Kasumi-1 (cell line): ENCODE measurements around the gene MEF2D.

Source experiments
- DNase-seq, 2 experiments: peaks; one replicate each; lab custom pipeline; 2025; lab: John Stamatoyannopoulos, UW

The MEF2D gene

DNA sequence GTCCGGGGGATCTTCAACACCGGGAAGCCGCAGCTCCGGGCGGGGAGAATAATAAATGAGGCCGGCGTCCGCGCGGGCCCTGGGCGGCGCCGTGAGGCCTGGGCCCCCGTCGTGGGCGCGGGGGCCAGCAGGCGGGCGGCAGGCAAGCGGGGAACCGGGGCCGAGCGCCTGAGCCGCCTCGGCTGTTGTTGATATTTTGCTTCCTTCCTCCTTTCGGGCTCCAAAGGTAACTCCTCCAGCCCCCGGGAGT, at the start of gene MEF2D:
Gene MEF2D (minus strand): TSS at position 233 of the 250 bp plus-strand sequence. CDS start 17,483 bp downstream, outside the sequence.
- DNase-seq: no peak

DNA sequence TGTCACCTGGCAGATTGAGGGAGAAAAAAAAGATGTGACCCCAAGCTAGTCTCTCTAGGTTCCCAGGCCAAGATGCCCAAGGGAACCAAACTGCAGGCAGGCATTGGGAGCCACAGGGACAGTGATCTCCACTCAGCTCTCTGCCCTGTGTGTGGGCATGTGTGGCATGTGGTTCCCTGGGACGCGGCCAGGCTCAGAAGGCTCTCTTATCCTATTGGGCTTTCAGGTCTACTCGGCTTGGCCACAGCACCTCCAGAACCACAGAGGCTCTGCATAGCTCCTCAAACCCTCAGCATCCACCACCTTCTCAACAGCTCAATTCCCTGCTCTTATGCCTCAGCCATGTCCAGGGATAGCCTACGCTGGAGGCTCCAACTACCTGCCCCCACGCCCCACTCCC, 49.8 kb upstream of the MEF2D start:
- DNase-seq: no peak

DNA sequence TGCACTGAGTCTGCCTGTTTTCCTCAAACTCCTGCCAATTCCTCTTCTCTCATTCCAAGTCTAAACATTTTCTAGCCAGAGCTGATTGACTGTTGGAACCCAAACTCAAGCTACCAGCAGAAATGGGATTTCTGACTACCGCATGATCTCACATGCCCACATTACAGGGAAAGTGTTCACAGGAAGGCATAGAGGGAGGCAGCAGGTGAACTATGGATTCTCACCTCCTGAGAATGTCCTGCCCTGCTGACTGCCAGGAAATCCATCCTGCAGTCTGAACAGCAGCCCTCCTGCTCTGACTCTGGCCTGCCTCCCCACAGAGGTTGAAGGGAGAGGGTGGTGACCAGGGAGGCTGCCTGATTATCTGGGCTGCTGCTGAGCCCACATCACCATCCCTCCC, 49.3 kb upstream of the MEF2D start:
- no peak for DNase-seq

DNA sequence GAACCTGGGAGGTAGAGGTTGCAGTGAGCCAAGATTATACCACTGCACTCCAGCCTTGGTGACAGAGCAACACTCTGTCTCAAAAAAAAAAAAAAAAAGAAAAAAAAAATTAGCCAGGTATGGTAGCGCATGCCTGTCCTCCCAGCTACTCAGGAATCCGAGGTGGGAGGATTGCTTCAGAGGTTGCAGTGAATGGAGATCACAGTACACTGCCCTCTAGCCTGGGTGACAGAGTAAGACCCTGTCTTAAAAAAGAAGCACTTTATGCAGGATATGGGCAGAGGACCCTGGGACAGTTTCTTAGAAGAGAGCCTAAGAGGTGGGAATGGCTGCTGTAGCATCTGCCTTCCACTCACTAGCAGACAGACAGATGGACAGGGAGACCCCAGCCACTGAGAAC, 48.8 kb upstream of the MEF2D start:
- DNase-seq: no peak

GRCh38 chr1:156547982-156548381, 47.4 kb upstream of the MEF2D start:
- no peak for DNase-seq

- DNase-seq: no peak
Measured at GRCh38 chr1:156547434-156547833, 46.9 kb upstream of the MEF2D start.

- DNase-seq: no peak
Measured at GRCh38 chr1:156546267-156546666, 45.7 kb upstream of the MEF2D start.

GRCh38 chr1:156544592-156545102, 44.1 kb upstream of the MEF2D start:
- no peak for DNase-seq

- peak in 1 of 2 experiments; percentile 32 for DNase-seq
Measured at GRCh38 chr1:156543066-156543465, 42.5 kb upstream of the MEF2D start.

- DNase-seq: no peak
Measured at GRCh38 chr1:156540955-156541354, 40.4 kb upstream of the MEF2D start.

DNA sequence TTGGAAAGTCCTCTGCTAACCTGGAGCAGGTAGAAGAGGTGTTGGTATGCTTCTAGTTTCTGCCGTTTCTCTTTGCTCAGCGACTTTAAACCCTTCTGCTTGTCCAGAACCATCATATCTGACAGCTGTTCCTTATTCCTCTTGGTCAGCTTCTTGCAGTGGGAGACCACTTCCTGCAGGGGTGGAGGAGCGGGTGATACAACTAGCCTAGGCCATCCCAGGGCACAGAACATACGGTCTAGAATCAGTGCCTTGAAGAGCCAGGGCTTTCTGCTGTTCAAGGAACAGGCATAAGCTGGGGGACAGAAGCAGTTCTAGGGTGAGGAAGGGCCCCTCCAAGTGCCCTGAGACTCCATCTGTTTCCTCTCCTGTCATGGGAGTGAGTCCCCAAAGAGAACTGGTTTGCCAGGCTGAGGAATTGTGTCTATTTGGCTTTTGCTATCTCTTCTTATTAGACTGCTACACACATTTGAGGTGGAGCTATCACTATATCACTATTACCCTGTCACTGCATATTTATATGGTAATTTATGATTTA, 39.3 kb upstream of the MEF2D start:
- DNase-seq: peak; percentile 17 to 37

DNA sequence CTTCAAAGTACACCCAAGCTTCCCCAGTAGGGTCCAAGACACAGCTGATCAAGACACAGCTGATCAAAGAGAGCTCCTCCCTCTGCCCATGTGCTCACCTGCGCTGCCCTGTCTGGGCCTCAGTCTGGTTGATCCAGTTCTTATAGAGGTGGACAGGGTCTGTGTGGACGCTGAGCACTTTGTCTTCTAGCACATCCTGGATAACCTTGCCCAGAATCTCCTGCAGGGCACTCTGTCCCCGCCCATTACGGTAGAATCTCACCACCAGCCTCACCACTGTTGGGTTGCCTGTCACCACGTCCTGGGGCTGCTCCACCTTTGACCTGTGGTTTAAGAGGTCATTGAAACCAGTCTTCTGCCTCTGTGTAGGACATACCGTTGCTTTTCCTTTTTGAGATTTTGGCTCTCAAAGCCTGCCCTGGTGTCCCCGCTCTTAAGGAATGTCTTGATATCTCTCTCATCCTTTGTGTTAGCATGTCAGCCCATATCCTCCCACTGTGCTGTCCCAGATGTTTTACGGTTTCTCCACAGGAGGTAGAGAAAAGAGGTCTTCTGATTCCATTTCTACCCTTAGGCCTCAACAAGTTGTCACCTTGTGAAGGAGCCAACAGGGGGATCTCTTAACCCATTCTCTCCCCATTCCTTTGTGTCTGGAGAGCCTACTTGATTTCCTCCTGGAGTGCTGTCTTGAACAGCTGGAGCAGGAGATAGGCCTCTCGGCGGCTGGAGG, 38.3 kb upstream of the MEF2D start:
- no peak for DNase-seq

DNA sequence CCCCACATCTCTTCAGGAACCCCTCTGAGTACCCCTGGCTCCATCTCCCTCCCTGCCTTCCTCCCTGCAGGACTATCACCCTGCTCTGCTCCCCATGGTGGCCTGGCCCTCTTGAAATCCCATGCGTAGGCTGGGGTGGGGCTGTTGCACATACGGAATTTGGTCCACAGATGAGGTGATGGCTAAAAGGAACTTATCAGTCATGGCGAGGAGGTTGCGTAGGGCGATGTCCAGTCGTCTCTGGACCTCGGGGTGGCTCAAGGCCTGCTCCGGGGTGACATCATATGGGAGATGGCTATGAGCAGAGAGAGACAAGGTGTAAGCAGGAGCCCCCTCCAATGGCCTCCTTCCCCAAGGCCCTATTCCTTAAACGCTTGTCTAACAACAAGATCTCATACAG, 36.5 kb upstream of the MEF2D start:
- no peak for DNase-seq

GRCh38 chr1:156534424-156535060, 34.0 kb upstream of the MEF2D start:
- no peak for DNase-seq

GRCh38 chr1:156533568-156534220, 33.1 kb upstream of the MEF2D start:
- DNase-seq: no peak

- no peak for DNase-seq
Measured at GRCh38 chr1:156532374-156532773, 31.8 kb upstream of the MEF2D start.

- no peak for DNase-seq
Measured at GRCh38 chr1:156530006-156530405, 29.4 kb upstream of the MEF2D start.

DNA sequence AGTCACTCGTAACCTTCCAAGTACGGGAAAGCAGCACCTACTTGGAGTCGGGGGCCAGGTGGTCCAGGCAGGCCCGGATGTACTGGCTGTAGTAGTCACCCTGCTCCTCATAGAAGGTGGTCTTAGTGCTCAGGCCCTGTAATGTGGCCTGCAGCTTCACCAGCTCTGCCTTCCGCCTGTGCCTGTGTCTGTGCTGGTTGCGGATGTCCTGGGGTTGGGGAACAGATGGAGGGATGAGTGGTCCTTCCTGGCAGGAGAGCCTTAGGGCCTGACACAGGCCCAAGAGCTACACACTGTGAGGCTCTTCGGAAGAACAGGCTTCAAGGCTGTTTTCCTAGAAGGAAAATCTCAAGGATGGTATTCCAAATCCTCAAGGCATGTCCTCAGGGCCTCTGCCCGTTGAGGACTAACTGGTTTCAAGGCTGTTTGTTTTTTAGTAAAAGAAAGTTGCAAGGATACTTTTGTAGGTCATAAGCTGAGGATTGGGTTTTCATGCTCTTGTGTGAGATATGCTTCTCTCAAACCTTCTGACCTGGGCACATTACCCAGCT, 28.4 kb upstream of the MEF2D start:
- DNase-seq: no peak

DNA sequence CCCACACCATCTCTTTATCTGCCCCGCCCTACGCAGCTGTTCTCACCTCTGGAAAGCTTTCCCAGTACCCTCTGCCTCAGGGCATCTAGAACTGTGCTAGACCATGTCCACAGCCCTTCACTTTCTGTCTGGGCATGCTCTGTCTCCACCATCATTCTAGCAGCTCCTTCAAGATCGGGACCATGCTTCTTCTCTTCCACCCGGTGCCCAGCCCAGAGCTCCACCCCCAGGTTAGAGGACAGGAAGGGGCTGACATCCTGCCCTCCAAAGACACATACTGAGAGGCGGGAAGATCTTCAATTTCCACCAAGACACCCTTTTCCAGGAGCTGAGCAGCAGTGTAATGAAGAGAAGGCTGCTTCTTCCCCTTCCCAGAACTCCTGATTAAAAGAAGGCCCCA, 27.7 kb upstream of the MEF2D start:
- no peak for DNase-seq

- DNase-seq: no peak
Measured at GRCh38 chr1:156527584-156527983, 27.0 kb upstream of the MEF2D start.

DNA sequence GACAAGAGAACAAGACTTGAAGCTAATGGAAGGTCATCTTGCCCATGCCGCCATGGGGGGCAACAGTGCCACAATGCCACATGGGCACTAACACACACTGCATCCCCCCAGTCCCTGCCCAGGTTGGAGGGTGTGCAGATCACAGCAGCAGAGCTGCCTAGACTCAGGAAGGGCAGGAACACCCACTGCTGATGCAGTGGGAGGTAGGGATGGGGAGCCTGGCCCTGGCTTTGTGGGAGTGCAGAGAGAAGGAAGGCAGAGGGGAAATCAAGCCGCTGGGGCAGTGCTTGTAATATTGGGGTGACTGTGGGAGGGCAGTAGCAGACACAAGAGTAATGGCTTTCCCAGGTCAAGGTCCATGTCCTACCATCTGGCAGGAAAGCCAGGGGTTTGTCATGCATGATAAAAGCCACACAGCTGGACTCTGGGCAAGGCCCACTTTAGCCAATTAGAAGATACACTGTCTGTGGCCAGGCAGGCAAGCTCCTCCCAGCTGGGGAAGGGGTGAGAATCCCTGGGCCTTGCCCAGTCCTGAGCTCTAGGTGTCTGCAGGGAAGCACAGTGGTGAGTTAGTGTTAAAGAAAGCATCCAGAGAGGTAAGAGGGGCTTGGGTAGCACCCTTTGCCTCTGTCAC, 25.4 kb upstream of the MEF2D start:
- DNase-seq: no peak

GRCh38 chr1:156525071-156525501, 24.5 kb upstream of the MEF2D start:
- peak; percentile 58 to 66 for DNase-seq
